Astrocyte (in vitro differentiated cells and primary cell): ENCODE data around the gene ARFGAP2.

Source experiments
- EZH2 ChIP-seq: IDR thresholded peaks from 2 replicates; pipeline ENCODE4 v1.6.1; 2012; ENCODE audit warnings: mild to moderate bottlenecking, low read length, inconsistent platforms; ENCODE audit not compliant: insufficient read depth
- TF ChIP-seq, protein P1 (sequence below): IDR thresholded peaks from 2 replicates; pipeline ENCODE4 v1.5.1; 2011; ENCODE audit warnings: low read depth, mild to moderate bottlenecking, inconsistent platforms, low read length, moderate library complexity; ENCODE audit not compliant: insufficient read depth

GRCh38 chr11:47152126-47152952 lies 24.3 kb downstream of the ARFGAP2 start:
- no peak for TF ChIP-seq EZH2
- TF ChIP-seq, protein P1, sequence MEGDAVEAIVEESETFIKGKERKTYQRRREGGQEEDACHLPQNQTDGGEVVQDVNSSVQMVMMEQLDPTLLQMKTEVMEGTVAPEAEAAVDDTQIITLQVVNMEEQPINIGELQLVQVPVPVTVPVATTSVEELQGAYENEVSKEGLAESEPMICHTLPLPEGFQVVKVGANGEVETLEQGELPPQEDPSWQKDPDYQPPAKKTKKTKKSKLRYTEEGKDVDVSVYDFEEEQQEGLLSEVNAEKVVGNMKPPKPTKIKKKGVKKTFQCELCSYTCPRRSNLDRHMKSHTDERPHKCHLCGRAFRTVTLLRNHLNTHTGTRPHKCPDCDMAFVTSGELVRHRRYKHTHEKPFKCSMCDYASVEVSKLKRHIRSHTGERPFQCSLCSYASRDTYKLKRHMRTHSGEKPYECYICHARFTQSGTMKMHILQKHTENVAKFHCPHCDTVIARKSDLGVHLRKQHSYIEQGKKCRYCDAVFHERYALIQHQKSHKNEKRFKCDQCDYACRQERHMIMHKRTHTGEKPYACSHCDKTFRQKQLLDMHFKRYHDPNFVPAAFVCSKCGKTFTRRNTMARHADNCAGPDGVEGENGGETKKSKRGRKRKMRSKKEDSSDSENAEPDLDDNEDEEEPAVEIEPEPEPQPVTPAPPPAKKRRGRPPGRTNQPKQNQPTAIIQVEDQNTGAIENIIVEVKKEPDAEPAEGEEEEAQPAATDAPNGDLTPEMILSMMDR: no peak
